ENCODE results near the gene NCOA1.

Gene NCOA1

DNA sequence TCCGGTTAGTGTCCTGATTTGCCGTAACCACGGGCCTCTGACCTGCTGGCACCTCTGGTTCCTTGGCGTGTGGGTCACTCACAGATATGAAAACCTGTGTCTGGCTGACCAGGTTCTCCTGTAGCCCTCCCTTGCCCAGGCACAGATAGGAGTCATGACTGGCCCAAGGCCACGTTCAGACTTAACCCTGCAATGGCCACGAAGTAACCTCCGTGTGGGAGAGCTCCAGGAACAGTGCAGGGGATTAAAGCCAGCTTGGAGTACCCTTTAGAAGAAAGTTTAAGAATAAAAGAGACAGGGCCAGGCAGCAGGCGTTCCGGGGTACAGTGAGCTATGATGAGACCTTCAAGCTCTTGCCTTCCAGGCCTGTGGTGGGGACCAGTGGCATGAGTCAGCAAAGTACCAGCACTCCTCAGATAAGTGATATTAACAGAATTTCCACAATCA is 327.7 kb downstream of the NCOA1 start:
- TF ChIP-seq, protein P1, sequence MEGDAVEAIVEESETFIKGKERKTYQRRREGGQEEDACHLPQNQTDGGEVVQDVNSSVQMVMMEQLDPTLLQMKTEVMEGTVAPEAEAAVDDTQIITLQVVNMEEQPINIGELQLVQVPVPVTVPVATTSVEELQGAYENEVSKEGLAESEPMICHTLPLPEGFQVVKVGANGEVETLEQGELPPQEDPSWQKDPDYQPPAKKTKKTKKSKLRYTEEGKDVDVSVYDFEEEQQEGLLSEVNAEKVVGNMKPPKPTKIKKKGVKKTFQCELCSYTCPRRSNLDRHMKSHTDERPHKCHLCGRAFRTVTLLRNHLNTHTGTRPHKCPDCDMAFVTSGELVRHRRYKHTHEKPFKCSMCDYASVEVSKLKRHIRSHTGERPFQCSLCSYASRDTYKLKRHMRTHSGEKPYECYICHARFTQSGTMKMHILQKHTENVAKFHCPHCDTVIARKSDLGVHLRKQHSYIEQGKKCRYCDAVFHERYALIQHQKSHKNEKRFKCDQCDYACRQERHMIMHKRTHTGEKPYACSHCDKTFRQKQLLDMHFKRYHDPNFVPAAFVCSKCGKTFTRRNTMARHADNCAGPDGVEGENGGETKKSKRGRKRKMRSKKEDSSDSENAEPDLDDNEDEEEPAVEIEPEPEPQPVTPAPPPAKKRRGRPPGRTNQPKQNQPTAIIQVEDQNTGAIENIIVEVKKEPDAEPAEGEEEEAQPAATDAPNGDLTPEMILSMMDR (IDR thresholded peaks at IDR 0.05; ENCODE audit: control extremely low read depth, extremely low read depth, low read depth, missing control alignments) = no peak
- POLR2A ChIA-PET = interaction anchor here (0.5 kb wide), 1 partner anchor 364 kb away, joined by 4 read pairs; no protein-coding TSS in a partner anchor
- CTCF ChIA-PET = interaction anchor here (1.0 to 2.6 kb wide), 7 partner anchors 9 to 409 kb away, joined by 3 to 21 read pairs (median 4); partner anchors contain the start of genes CENPO and PTRHD1
- DNase-seq (ENCODE audit: extremely low spot score) = no peak

DNA sequence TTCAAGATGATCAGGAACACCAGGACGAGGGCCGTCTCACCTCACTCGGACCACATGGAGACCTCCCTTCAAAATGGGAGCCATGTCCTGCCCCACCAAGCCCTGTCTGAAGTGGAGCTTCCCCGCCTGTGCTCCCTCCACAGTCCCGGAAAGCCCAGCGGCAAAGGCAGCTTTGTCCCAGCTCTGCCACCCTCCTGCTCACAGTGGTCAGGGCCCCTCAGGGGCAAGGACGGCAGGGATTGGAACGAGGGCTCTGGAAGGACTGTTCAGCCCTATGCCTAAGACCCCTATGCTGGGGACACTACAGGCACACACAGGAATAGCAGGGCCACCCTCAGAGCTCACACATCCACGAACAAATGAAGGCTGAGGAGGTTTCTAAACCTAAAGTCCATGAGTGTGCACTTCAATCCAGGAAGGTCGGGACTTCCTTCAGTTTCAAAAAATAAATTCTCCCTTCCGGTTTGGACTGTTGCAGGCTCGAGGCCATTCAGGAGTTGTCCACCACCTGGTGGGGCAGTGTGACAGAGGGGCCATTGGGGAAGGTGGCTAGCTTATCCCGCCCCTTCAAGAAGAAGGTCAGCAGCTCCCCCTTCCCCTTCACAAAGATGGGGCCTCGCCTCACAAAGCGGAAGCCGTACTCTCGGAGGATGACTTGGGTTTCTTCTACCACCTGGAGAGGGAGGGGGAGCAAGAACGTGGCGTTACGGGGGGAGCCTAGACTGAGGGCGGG is 328.6 kb downstream of the NCOA1 start:
- CTCF ChIA-PET = interaction anchor here (1.2 to 2.6 kb wide), 6 partner anchors 8 to 410 kb away, joined by 3 to 21 read pairs (median 4); partner anchors contain the start of genes CENPO and PTRHD1
- POLR2A ChIA-PET = no interaction called here
- TF ChIP-seq, protein P1 (IDR thresholded peaks at IDR 0.05; ENCODE audit: control extremely low read depth, extremely low read depth, low read depth, missing control alignments) = no peak
- no peak for DNase-seq (ENCODE audit: extremely low spot score)

DNA sequence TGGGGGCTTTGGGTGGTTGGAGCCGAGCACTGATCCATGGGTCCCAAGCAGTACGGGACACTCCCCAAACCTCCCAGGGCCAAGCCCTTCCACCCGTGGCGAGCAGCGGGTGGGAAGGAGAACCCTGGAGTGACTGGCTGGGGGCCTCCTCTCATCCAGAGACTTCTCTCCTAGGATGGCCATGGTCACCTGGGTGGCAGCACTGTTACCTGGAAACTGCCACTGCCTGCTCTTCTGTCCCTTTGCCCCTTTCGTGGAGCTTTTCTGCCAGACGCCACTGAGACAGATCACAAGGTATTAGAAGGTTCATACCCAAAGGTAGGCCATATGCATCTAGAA is 329.1 kb downstream of the NCOA1 start:
- DNase-seq (ENCODE audit: extremely low spot score) = no peak
- ChIA-PET POLR2A (no interaction called here), CTCF (interaction anchor here (1.0 to 2.6 kb wide), 5 partner anchors 8 to 410 kb away, joined by 4 to 21 read pairs (median 6); partner anchors contain the start of genes CENPO and PTRHD1)
- TF ChIP-seq, protein P1 (IDR thresholded peaks at IDR 0.05; ENCODE audit: control extremely low read depth, extremely low read depth, low read depth, missing control alignments) = no peak

Measured in GM10248 (cell line).